GM23338 (cell line): Measurements from ENCODE around the gene EPHA7. TPM values are rescaled to one million over a fixed set of nuclear protein-coding genes. Genes with fewer than 3 reads are reported as not detected.

ENCODE experiments used
- ATAC-seq: fragments of 200-7000 bp; cut with Tn5 transposase; 3 replicates; pipeline ENCODE4 v1.9.1; 2020
- DNase-seq: peaks from one replicate; pipeline ENCODE4 v3.0.0-alpha.2; 2015; ENCODE audit warnings: low spot score
- H2AFZ ChIP-seq: fragments of 200-600 bp; sonication (generic); 2 replicates; pipeline ENCODE4 v1.8.0; 2016; ENCODE audit warnings: antibody characterized with exemption, mild to moderate bottlenecking, moderate library complexity
- H3F3A ChIP-seq: fragments of 200-600 bp; sonication (generic); replicated peaks from 2 replicates; pipeline ENCODE4 v1.8.0; 2017; ENCODE audit warnings: antibody characterized with exemption, mixed run types, low read depth
- H3K27ac ChIP-seq: fragments of 200-600 bp; sonication (generic); 2 replicates; pipeline ENCODE4 v1.6.1; 2016; ENCODE audit warnings: low read depth
- H3K27me3 ChIP-seq: fragments of 200-600 bp; sonication (generic); 2 replicates; pipeline ENCODE4 v1.8.0; 2016; ENCODE audit warnings: mild to moderate bottlenecking, mixed run types, moderate library complexity; ENCODE audit not compliant: insufficient read depth
- H3K36me3 ChIP-seq: fragments of 200-600 bp; sonication (generic); 2 replicates; pipeline ENCODE4 v1.8.0; 2016; ENCODE audit warnings: mild to moderate bottlenecking; ENCODE audit not compliant: insufficient read depth
- H3K4me1 ChIP-seq: fragments of 200-600 bp; sonication (generic); 2 replicates; pipeline ENCODE4 v1.8.0; 2016; ENCODE audit warnings: mild to moderate bottlenecking, moderate library complexity; ENCODE audit not compliant: insufficient read depth
- H3K4me2 ChIP-seq: fragments of 200-600 bp; sonication (generic); 2 replicates; pipeline ENCODE4 v1.7.1; 2017; ENCODE audit warnings: mixed run types
- H3K4me3 ChIP-seq: fragments of 200-600 bp; sonication (generic); 2 replicates; pipeline ENCODE4 v1.6.1; 2016; ENCODE audit warnings: mixed run types
- H3K79me2 ChIP-seq: fragments of 200-600 bp; sonication (generic); replicated peaks from 2 replicates; pipeline ENCODE4 v1.8.0; 2017; ENCODE audit warnings: mild to moderate bottlenecking; ENCODE audit not compliant: insufficient read depth
- H3K9me2 ChIP-seq: fragments of 200-600 bp; sonication (generic); 2 replicates; pipeline ENCODE4 v1.8.0; 2017; ENCODE audit not compliant: insufficient read depth
- H4K20me1 ChIP-seq: fragments of 200-600 bp; sonication (generic); replicated peaks from 2 replicates; pipeline ENCODE4 v1.8.0; 2017; ENCODE audit warnings: mild to moderate bottlenecking; ENCODE audit not compliant: insufficient read depth
- H3K27ac Mint-ChIP-seq: 2 replicates; pipeline ENCODE4 v1.8.0; 2020; ENCODE audit warnings: inconsistent platforms, mild to moderate bottlenecking, moderate library complexity, mixed read lengths
- H3K27me3 Mint-ChIP-seq: 3 replicates; pipeline ENCODE4 v1.8.0; 2022; ENCODE audit warnings: low read depth, mild to moderate bottlenecking, moderate library complexity, mixed read lengths, inconsistent platforms; ENCODE audit not compliant: insufficient read depth, poor library complexity
- H3K36me3 Mint-ChIP-seq: 3 replicates; pipeline ENCODE4 v1.8.0; 2021; ENCODE audit warnings: low read depth, mild to moderate bottlenecking, inconsistent platforms, moderate library complexity, mixed read lengths
- H3K4me1 Mint-ChIP-seq: 3 replicates; pipeline ENCODE4 v1.8.0; 2020; ENCODE audit warnings: mild to moderate bottlenecking, inconsistent platforms, mixed read lengths
- H3K4me3 Mint-ChIP-seq: 3 replicates; pipeline ENCODE4 v1.8.0; 2021; ENCODE audit warnings: moderate library complexity, mild to moderate bottlenecking, inconsistent platforms, mixed read lengths
- H3K9me3 Mint-ChIP-seq: 3 replicates; pipeline ENCODE4 v1.8.0; 2020; ENCODE audit warnings: moderate library complexity, mild to moderate bottlenecking, inconsistent platforms, mixed read lengths
- CTCF ChIP-seq, 2 experiments: fragments of 200-600 bp in 1 of 2; sonication (generic) in 1 of 2; conservative IDR thresholded peaks; 2 replicates each; pipeline versions ENCODE4 v1.5.1 to v1.6.1; 2016 to 2017; ENCODE audit warnings: antibody characterized with exemption in 2 of 2, low read depth in 2 of 2, mild to moderate bottlenecking in 2 of 2, moderate library complexity in 1 of 2
- EZH2 ChIP-seq: fragments of 200-600 bp; sonication (generic); IDR thresholded peaks from one replicate; pipeline ENCODE4 v1.8.0; 2017; ENCODE audit warnings: antibody characterized with exemption, mild to moderate bottlenecking, low read depth; ENCODE audit not compliant: unreplicated experiment
- EZH2phosphoT487 ChIP-seq: fragments of 200-600 bp; sonication (generic); IDR thresholded peaks from one replicate; pipeline ENCODE4 v1.8.1; 2018; ENCODE audit warnings: antibody characterized with exemption; ENCODE audit not compliant: unreplicated experiment
- JUNB ChIP-seq: IDR thresholded peaks from one replicate; pipeline ENCODE4 v1.6.1; 2016; ENCODE audit warnings: antibody characterized with exemption; ENCODE audit not compliant: unreplicated experiment
- NANOG ChIP-seq: IDR thresholded peaks from 2 replicates; pipeline ENCODE4 v1.6.1; 2016; ENCODE audit warnings: antibody characterized with exemption, borderline replicate concordance
- POLR2AphosphoS5 ChIP-seq: IDR thresholded peaks from 2 replicates; pipeline ENCODE4 v1.6.1; 2016; ENCODE audit warnings: antibody characterized with exemption, low read depth
- STAT1 ChIP-seq: IDR thresholded peaks from one replicate; pipeline ENCODE4 v1.6.1; 2016; ENCODE audit warnings: antibody characterized with exemption; ENCODE audit not compliant: unreplicated experiment
- ZNF114 ChIP-seq: fragments of 250-450 bp; sonication (Bioruptor Pico); IDR thresholded peaks from 2 replicates; pipeline ENCODE4 v1.5.0; 2020; ENCODE audit warnings: mild to moderate bottlenecking, moderate library complexity
- ZNF331 ChIP-seq: fragments of 250-450 bp; sonication (Bioruptor Pico); IDR thresholded peaks from 2 replicates; pipeline ENCODE4 v1.5.0; 2020; ENCODE audit warnings: low read depth, mild to moderate bottlenecking, moderate library complexity
- polyA plus RNA-seq: library from polyadenylated mRNA; unstranded; fragments of >200 nt; fragmentation: Nextera tagmentation; extraction: Ambion mirVana; gene quantifications from 2 replicates; pipeline ENCODE4 v1.2.1, GENCODE V29; 2016
- total RNA-seq: library from RNA; depleted of rRNA; stranded (reverse); fragments of >200 nt; shearing (Covaris generic); gene quantifications from 2 replicates; pipeline ENCODE4 v1.2.3, GENCODE V29; 2014
- TF ChIP-seq, protein P1 (sequence below): IDR thresholded peaks from 2 replicates; pipeline ENCODE4 v1.6.1; 2016; ENCODE audit warnings: antibody characterized with exemption
- TF ChIP-seq, protein P2 (sequence below): IDR thresholded peaks from one replicate; pipeline ENCODE4 v1.6.1; 2018; ENCODE audit warnings: antibody characterized with exemption; ENCODE audit not compliant: unreplicated experiment

The EPHA7 gene
- total and polyA plus RNA-seq, 2 experiments from 2014 or later = 3.3 to 7.3 TPM

GRCh38 chr6:93323630-93324029 is 95.7 kb downstream of the EPHA7 start (continued):
- no peak for TF ChIP-seq CTCF (conservative IDR thresholded peaks at IDR 0.05; ENCODE audit: low read depth in 2 of 2)
- no peak for TF ChIP-seq NANOG
- no peak for TF ChIP-seq ZNF331
- no peak for TF ChIP-seq JUNB
- TF ChIP-seq EZH2 = no peak
- TF ChIP-seq STAT1 = no peak
- TF ChIP-seq POLR2AphosphoS5 = no peak
- TF ChIP-seq ZNF114 = no peak
- TF ChIP-seq EZH2phosphoT487 = no peak
- TF ChIP-seq, protein P1, sequence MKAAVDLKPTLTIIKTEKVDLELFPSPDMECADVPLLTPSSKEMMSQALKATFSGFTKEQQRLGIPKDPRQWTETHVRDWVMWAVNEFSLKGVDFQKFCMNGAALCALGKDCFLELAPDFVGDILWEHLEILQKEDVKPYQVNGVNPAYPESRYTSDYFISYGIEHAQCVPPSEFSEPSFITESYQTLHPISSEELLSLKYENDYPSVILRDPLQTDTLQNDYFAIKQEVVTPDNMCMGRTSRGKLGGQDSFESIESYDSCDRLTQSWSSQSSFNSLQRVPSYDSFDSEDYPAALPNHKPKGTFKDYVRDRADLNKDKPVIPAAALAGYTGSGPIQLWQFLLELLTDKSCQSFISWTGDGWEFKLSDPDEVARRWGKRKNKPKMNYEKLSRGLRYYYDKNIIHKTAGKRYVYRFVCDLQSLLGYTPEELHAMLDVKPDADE = no peak
- TF ChIP-seq, protein P2, sequence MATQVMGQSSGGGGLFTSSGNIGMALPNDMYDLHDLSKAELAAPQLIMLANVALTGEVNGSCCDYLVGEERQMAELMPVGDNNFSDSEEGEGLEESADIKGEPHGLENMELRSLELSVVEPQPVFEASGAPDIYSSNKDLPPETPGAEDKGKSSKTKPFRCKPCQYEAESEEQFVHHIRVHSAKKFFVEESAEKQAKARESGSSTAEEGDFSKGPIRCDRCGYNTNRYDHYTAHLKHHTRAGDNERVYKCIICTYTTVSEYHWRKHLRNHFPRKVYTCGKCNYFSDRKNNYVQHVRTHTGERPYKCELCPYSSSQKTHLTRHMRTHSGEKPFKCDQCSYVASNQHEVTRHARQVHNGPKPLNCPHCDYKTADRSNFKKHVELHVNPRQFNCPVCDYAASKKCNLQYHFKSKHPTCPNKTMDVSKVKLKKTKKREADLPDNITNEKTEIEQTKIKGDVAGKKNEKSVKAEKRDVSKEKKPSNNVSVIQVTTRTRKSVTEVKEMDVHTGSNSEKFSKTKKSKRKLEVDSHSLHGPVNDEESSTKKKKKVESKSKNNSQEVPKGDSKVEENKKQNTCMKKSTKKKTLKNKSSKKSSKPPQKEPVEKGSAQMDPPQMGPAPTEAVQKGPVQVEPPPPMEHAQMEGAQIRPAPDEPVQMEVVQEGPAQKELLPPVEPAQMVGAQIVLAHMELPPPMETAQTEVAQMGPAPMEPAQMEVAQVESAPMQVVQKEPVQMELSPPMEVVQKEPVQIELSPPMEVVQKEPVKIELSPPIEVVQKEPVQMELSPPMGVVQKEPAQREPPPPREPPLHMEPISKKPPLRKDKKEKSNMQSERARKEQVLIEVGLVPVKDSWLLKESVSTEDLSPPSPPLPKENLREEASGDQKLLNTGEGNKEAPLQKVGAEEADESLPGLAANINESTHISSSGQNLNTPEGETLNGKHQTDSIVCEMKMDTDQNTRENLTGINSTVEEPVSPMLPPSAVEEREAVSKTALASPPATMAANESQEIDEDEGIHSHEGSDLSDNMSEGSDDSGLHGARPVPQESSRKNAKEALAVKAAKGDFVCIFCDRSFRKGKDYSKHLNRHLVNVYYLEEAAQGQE = no peak

- no peaks in the 10 kb centered on the region; the same call in 2 of the 3 replicates for H3K4me1 Mint-ChIP-seq
- H3K4me3 Mint-ChIP-seq = no peak overlapping the region
- Histone ChIP-seq H4K20me1 (no peaks in the 10 kb centered on the region), H3K4me1 (no peaks in the 10 kb centered on the region), H3K27me3 (no peaks in the 10 kb centered on the region), H3K36me3 (no peaks in the 10 kb centered on the region), H2AFZ (no peak overlapping the region), H3K4me2 (no peak overlapping the region), H3K9me2 (no peaks in the 10 kb centered on the region), H3F3A (no peaks in the 10 kb centered on the region), H3K79me2 (no peaks in the 10 kb centered on the region), H3K27ac (no peak overlapping the region), H3K4me3 (no peak overlapping the region)
- H3K27ac Mint-ChIP-seq = no peak overlapping the region
- DNase-seq (no peak), ATAC-seq (no peak)
- no peaks in the 10 kb centered on the region for H3K36me3 Mint-ChIP-seq
- H3K9me3 Mint-ChIP-seq = no peaks in the 10 kb centered on the region
- H3K27me3 Mint-ChIP-seq = no peaks in the 10 kb centered on the region
- TF ChIP-seq ZNF331 = no peak
- no peak for TF ChIP-seq EZH2phosphoT487
- no peak for TF ChIP-seq JUNB
- TF ChIP-seq, protein P1 = no peak
- TF ChIP-seq, protein P2 = no peak
- TF ChIP-seq EZH2 = no peak
These were observed 96.7 kb downstream of the EPHA7 start for GRCh38 chr6:93322651-93323050.
